Uterus (tissue), 4 donors: ENCODE data around the gene SULT2B1. TPM values are rescaled to one million over a fixed set of nuclear protein-coding genes. Genes with fewer than 3 reads are reported as not detected.
"Not testable (repeated sequence)": the region's sequence is repeated elsewhere in the genome, so short reads cannot be mapped to it uniquely, and the experiment has no call there.

Experiments used
- DNase-seq, 2 donors: peaks; one replicate each; pipeline ENCODE4 v3.0.0-alpha.2; 2019 to 2020
- H3K27ac ChIP-seq, 2 donors: fragments of 200-600 bp; sonication (generic); 1 replicate in 1 of 2; 2 replicates in 1 of 2; pipeline ENCODE4 v1.5.1; 2016 to 2018
- H3K27me3 ChIP-seq, 2 donors: fragments of 200-600 bp; sonication (generic); one replicate each; pipeline ENCODE4 v1.5.1; 2018 to 2019; ENCODE audit warnings: control low read depth in 1 of 2
- H3K36me3 ChIP-seq, 2 donors: fragments of 200-600 bp; sonication (generic); one replicate each; pipeline ENCODE4 v1.5.1; 2019; ENCODE audit warnings: control low read depth in 1 of 2
- H3K4me1 ChIP-seq, 2 donors: fragments of 200-600 bp; sonication (generic); one replicate each; pipeline ENCODE4 v1.5.1; 2018 to 2019; ENCODE audit warnings: control low read depth in 1 of 2
- H3K4me3 ChIP-seq, 2 donors: fragments of 200-600 bp; sonication (generic); 1 replicate in 1 of 2; 2 replicates in 1 of 2; pipeline ENCODE4 v1.5.1; 2018 to 2019; ENCODE audit warnings: mild to moderate bottlenecking in 1 of 2
- H3K9me3 ChIP-seq, 2 donors: fragments of 200-600 bp; sonication (generic); one replicate each; pipeline ENCODE4 v1.5.1; 2019; ENCODE audit warnings: control low read depth in 1 of 2
- CTCF ChIP-seq, 4 experiments: fragments of 200-600 bp in 2 of 4; fragments of 450-650 bp in 2 of 4; sonication (generic) in 2 of 4; IDR thresholded peaks; one replicate each; pipeline ENCODE4 v1.5.1; 2016 to 2019; ENCODE audit warnings: antibody characterized with exemption in 4 of 4, mild to moderate bottlenecking in 2 of 4, moderate library complexity in 1 of 4
- POLR2A ChIP-seq, 2 donors: fragments of 450-650 bp; IDR thresholded peaks; one replicate each; pipeline ENCODE4 v1.6.1; 2016; ENCODE audit warnings: antibody characterized with exemption in 2 of 2, mild to moderate bottlenecking in 1 of 2, moderate library complexity in 1 of 2
- intact Hi-C: fragments of 100-400 bp; cut with DNase I; formaldehyde crosslinking; loops from one replicate; pipeline ENCODE4 v1.15.1; 2023; ENCODE audit warnings: low total_unique reads
- total RNA-seq, 4 donors: library from RNA; depleted of rRNA in 3 of 4; stranded (reverse); fragments of >200 nt in 3 of 4; gene quantifications; one replicate each; pipeline versions ENCODE4 v1.1.0 to v1.2.4, GENCODE V29; 2014 to 2023
- donor health status: DM: yes; HTN: yes; CAD: no.

The SULT2B1 gene
- total RNA-seq, 4 donors from 2014 or later = 0.41 TPM; not detected in 3

DNA sequence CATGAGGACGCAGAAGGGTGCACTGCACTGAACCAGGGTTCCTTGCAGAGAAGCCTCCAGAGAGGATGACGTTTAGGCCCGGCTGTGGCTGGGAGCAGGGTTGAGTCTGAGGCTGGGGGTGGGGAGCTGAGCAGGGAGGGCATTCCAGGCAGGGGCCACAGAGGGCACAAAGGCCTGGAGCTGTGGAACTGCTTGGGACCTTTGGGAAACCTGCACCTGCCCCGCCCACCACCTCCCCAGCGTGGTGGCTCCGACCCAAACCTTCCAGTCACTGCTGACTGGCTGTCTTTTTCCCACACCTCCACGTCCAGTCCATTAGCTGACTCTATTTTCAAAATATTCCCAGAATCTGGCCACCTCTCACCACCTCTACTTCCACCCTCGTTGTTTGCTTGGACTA lies 35.4 kb upstream of the SULT2B1 start:
- no peaks in the 10 kb centered on the region for H3K9me3 ChIP-seq
- no peak for TF ChIP-seq CTCF (IDR thresholded peaks at IDR 0.05)
- no peak for TF ChIP-seq POLR2A (IDR thresholded peaks at IDR 0.05)
- intact Hi-C loops = no loop called here
- peaks cover 0 to 8% of the 10 kb centered on the region in 2 donors for H3K4me1 ChIP-seq
- no peak for DNase-seq
- no peak overlapping the region for H3K27ac ChIP-seq
- no peak overlapping the region for H3K4me3 ChIP-seq
- H3K36me3 ChIP-seq = no peaks in the 10 kb centered on the region
- H3K27me3 ChIP-seq = peaks cover 17 to 22% of the 10 kb centered on the region in 2 donors

DNA sequence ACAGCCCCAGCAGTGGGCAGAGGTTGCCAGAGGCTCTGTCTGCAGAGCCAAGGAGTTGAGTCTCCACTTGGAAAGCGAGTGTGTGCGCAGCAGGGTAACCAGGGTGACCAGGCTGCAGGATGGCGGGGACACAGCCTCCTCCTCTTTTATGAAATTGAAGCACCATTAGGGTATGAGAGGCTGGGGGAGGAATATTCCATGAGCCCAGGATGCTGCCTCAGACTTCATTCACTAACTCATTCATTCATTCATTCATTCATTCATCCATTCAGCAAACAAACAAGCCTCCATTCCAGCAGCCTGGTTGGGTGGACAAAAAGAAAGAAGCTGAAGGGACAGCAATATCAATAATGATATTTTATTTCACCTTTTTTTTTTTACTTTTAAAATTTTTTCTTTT lies 33.8 kb upstream of the SULT2B1 start:
- H3K36me3 ChIP-seq = no peaks in the 10 kb centered on the region
- peaks cover 0 to 5% of the 10 kb centered on the region in 2 donors for H3K4me1 ChIP-seq
- TF ChIP-seq CTCF (IDR thresholded peaks at IDR 0.05) = no peak
- no peaks in the 10 kb centered on the region for H3K9me3 ChIP-seq
- intact Hi-C loops = no loop called here
- no peak for DNase-seq
- peaks cover 5% of the 10 kb centered on the region in 2 donors for H3K27me3 ChIP-seq
- H3K27ac ChIP-seq = no peak overlapping the region
- no peak overlapping the region for H3K4me3 ChIP-seq

GRCh38 chr19:48519426-48519825 lies 32.5 kb upstream of the SULT2B1 start:
- H3K9me3 ChIP-seq, H3K27me3 ChIP-seq, intact Hi-C loops, DNase-seq, H3K27ac ChIP-seq, H3K4me1 ChIP-seq, H3K36me3 ChIP-seq, H3K4me3 ChIP-seq: not testable (repeated sequence)

DNA sequence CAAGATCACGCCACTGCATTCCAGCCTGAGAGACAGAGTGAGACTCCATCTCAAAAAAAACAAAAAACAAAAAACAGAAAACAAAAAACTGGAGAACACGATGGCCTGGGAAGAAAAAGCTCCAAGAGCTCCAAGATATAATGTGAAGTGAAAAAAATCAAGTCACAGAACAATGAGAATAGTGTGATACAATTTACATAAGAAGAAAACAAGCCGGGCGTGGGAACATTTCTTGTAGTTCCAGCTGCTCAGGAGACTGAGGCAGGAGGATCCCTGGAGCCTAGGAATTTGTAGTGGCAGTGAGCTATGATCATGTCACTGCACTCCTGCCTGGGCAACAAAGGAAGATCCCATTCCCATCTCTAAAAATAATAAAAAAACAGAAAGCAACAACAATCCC lies 31.8 kb upstream of the SULT2B1 start:
- no peak overlapping the region for H3K4me3 ChIP-seq
- H3K36me3 ChIP-seq = no peaks in the 10 kb centered on the region
- peaks cover 0 to 8% of the 10 kb centered on the region in 2 donors for H3K9me3 ChIP-seq
- intact Hi-C loops = no loop called here
- H3K4me1 ChIP-seq = no peaks in the 10 kb centered on the region
- no peaks in the 10 kb centered on the region for H3K27me3 ChIP-seq
- no peak overlapping the region for H3K27ac ChIP-seq
- no peak for DNase-seq
- no peak for TF ChIP-seq POLR2A (IDR thresholded peaks at IDR 0.05)
- TF ChIP-seq CTCF (IDR thresholded peaks at IDR 0.05) = no peak

DNA sequence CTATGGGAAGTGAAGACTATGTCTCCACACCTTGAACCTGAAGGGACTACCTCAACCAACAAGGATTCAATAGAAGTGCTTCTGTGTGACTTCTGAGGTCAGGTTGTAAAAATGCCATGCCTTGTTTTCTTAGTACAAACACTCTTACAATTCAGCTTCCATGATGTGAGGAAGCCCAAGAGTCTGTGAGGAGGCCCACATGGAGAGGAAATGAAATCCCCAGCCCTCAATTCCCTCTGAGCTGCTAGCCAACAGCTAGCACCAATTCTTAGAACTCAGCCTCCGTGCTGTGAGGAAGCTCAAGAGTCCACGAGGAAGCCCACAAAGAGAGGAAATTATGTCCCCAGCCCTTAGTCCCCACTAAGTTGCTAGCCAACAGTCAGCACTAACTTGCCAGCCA lies 27.8 kb upstream of the SULT2B1 start:
- intact Hi-C loops = no loop called here
- no peak for DNase-seq
- peaks cover 0 to 16% of the 10 kb centered on the region in 2 donors for H3K9me3 ChIP-seq
- no peak overlapping the region for H3K27ac ChIP-seq
- H3K27me3 ChIP-seq = no peaks in the 10 kb centered on the region
- H3K4me1 ChIP-seq = no peaks in the 10 kb centered on the region
- no peaks in the 10 kb centered on the region for H3K36me3 ChIP-seq
- TF ChIP-seq POLR2A (IDR thresholded peaks at IDR 0.05) (no peak), CTCF (IDR thresholded peaks at IDR 0.05) (no peak)
- H3K4me3 ChIP-seq = no peak overlapping the region

- H3K27ac ChIP-seq = no peak overlapping the region
- no peaks in the 10 kb centered on the region for H3K36me3 ChIP-seq
- intact Hi-C loops = no loop called here
- H3K4me3 ChIP-seq = no peak overlapping the region
- H3K27me3 ChIP-seq = no peaks in the 10 kb centered on the region
- no peaks in the 10 kb centered on the region for H3K4me1 ChIP-seq
- DNase-seq = no peak
- H3K9me3 ChIP-seq = peaks cover 0 to 16% of the 10 kb centered on the region in 2 donors
- TF ChIP-seq CTCF (IDR thresholded peaks at IDR 0.05) (no peak), POLR2A (IDR thresholded peaks at IDR 0.05) (no peak)
Observed at GRCh38 chr19:48524732-48525131, 27.2 kb upstream of the SULT2B1 start.
